GM21360 (cell line): ENCODE data around the gene MMADHC.
"Not testable (repeated sequence)": the region's sequence is repeated elsewhere in the genome, so short reads cannot be mapped to it uniquely, and the experiment has no call there.

Experiments used
- ATAC-seq: cut with Tn5 transposase; IDR thresholded peaks from one replicate; pipeline ENCODE4 v1.9.1; 2021; ENCODE audit warnings: mild to moderate bottlenecking, moderate library complexity; ENCODE audit not compliant: unreplicated experiment

The MMADHC gene

GRCh38 chr2:149595056-149595963 is 7.7 kb upstream of the MMADHC start:
- no peak for ATAC-seq

DNA sequence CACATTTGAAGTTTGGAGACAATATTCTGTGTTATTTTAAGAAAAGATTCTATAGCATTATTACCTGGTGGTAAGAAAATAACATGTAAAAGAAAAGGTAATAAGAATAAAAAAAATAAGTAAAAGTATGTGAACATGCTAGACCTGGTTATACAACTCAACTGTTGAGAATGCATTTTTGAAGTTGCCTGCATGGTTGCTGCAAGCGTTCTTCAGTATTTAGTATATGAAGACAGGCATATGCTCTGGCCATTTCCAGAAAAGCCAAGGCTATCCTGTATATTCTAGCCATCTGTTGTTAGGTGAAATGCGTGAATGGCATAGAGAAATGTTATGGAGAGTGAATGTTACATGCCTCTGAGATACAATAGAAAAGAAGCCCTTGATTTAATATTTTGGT is 6.8 kb upstream of the MMADHC start:
- ATAC-seq: no peak

DNA sequence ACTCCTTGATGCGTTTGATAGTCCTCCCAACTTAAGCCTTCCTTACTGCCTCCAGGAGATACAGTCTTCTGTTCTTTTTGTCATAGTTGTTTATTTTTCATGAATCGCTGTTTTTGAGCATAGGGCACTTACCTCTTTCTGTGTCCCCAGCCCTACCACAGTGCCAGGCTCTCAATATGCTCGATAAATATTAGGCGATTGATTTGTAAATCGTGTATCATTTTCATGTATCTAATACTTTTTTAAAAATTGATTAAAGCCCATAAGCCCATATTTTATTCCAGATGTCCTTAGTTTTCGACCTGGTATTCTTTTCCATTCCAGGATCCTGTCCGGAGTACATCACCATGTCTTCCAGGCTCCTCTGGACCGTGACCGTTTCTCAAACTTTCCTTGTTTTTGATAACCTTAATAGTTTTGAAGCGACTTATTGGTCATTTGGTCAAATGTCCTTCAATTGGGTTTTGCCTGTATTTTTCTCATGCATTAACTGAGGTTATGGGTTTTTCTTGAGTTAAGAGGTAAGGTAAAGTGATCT is 444 bp upstream of the MMADHC start:
- peak; percentile 25 for ATAC-seq

DNA sequence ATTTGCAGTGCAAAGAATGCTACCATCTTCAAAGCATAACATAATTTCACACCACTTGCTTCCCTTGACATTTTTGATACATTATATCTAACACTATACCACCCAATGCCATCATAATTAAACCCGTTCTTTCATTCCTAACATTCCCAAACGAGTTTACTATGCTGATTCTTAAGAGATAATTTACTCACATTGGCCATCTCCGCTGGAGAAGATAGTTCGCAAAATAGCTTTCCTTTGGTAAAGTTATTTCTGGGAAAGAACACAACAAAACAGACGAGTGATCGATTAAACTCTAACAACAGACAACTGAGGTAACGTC is 716 bp downstream of the MMADHC start:
- ATAC-seq: no peak

DNA sequence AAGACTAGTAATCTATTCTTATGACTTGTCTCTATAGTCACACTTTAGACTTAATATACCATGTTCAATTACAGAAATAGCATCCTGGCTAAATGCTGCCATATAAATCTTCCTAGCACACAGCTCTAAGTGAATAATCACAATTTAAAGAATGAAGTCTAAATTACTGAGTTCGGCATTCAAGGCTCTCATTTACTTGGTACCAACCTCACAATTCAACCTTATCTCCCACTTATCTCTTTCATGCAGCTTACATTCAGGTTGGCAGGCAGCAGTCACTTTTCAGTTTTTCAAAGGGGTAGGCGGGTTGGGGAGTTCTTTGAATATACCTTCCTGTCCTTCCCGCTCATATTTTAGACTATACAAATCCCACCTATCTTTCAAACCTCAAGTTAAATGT is 1.5 kb downstream of the MMADHC start:
- ATAC-seq: no peak

GRCh38 chr2:149585166-149585885 is 2.2 kb downstream of the MMADHC start:
- no peak for ATAC-seq

GRCh38 chr2:149579972-149580882 is 7.3 kb downstream of the MMADHC start:
- ATAC-seq: no peak

- ATAC-seq: no peak
Observed at GRCh38 chr2:149577269-149577668, 10.3 kb downstream of the MMADHC start.

GRCh38 chr2:149575752-149576151 is 11.8 kb downstream of the MMADHC start:
- ATAC-seq: no peak

GRCh38 chr2:149575277-149575676 is 12.3 kb downstream of the MMADHC start:
- ATAC-seq: no peak

- no peak for ATAC-seq
Observed at GRCh38 chr2:149573760-149574159, 13.8 kb downstream of the MMADHC start.

GRCh38 chr2:149572102-149572953 is 15.2 kb downstream of the MMADHC start:
- ATAC-seq: no peak

DNA sequence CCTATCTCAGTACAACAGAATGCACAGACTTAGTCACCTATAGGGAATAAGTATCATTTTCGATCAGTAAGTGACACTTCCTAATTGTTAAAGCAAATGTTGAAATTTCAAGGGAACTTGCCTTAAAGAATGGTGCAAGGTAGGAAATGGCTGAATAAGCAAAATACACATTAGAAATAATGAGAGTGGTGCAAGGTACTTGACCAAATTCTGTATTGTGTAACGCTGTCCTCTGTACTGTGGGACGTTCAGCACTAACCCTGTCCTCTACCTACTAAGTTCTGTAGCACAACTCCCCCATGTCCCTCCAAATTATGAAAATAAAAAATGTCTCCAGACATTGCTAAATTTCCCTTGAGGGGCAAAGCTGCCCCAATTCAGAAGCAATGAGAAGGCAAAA is 19.4 kb downstream of the MMADHC start:
- no peak for ATAC-seq

- ATAC-seq: no peak
Observed at GRCh38 chr2:149566652-149567051, 20.9 kb downstream of the MMADHC start.

GRCh38 chr2:149565625-149566024 is 21.9 kb downstream of the MMADHC start:
- ATAC-seq: not testable (repeated sequence)

GRCh38 chr2:149564983-149565382 is 22.6 kb downstream of the MMADHC start:
- no peak for ATAC-seq

DNA sequence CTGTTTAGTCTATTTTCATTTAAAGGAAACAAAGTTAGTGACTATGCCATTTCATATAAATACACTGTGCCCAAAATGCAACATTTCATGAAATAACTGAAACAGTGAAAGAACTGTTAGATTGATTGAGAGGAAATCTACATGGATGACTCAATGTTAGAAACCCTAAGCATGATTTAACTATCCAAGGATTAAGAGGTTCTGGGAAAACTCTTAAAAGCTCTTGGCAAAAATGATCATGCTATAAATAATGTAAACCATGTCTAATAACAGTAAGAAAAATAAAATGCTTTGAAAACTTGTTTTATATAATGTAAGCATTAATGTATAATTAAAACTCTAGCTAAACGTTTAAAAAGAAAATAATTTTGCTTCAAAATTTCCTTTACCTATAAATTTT is 23.5 kb downstream of the MMADHC start:
- ATAC-seq: no peak

DNA sequence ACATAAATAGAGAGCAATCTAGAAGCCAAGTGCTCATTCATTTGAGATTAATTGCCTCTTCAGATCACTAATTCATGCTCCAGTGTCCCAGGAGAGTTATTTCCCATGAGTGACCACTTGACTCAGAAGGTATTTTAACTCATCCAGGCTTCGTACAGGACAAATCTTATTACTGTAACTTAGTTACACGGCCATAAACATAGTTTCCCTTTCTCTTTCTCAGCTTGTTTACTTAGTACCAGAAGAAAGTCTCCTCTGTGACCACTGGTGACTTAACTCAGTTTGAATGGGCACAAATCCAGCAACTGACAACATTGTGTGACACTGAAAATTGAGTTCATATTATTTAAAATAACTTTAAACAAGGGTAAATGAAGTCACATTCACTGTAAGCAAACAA is 25.3 kb downstream of the MMADHC start:
- ATAC-seq: peak; percentile 74

DNA sequence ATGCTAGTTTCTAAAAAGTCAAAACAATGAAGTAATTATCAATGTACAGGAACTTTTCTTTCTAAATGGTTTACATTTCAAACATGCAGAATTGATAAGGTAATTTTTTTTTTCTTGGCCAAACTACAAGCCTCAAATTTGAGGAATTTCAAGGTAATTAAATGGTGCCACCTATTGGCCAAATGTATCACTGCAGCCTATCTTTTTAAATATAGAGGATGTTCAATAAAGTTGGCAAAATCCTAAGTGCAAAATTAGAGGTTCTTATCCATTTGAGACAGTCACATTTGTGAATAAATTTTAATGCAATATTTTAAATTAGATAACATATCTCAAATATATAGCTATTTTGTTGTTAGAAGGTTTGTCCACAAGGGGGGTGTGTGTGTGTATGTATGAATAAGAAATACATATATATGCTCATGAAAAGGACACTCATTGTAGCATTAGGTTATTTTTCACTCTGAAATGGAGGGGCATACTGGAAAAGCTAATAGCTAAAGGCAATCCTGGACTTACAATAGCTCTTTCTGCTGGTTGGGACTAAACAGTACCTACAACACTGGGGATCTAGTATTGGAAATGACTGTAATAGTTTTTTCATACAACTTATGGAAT is 26.2 kb downstream of the MMADHC start:
- no peak for ATAC-seq
